ENCODE measurements around the gene RUNDC1. TPM values are rescaled to one million over a fixed set of nuclear protein-coding genes. Genes with fewer than 3 reads are reported as not detected.
"Not testable (repeated sequence)": the region's sequence is repeated elsewhere in the genome, so short reads cannot be mapped to it uniquely, and the experiment has no call there.

Gene RUNDC1
- polyA plus RNA-seq, 1 donor (not counting 4 experiments of a cell fraction or from before 2014, with no cell fraction given): 11.1 TPM

DNA sequence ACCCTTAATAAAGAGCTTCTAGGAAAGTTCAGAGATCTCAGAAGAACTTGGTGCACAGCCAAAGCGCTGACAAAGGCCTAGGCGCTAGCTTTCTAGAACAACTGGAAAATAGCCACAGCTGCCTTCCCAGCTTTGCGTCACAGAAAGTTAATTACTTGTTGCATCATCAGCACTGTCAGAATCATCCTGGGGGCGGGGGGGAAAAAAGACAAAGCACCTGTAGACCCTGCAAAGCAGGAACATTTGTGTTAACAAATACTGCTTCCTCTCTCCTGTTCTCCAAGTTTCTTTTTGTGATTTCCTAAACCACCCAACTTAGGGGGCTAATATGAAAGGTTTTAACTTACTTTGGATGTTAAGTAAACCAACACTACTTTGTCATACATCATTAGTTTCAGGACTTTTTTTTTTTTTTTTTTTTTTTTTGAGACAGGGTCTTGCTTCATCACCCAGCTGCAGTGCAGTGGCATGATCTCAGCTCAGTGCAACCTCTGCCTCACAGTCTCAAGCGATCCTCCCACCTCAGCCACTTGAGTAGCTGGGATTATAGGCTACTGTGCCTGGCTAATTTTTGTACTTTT lies 11.3 kb upstream of the RUNDC1 start:
- FAIRE-seq (no peak), DNase-seq (ENCODE audit: low read depth, low spot score) (no peak)
- peaks cover 3% of the 10 kb centered on the region for H3K79me2 ChIP-seq (ENCODE audit: control insufficient read depth, insufficient read depth, low read length)
- no peaks in the 10 kb centered on the region for H3K36me3 ChIP-seq (ENCODE audit: control insufficient read depth in 2 of 2, extremely low read depth in 1 of 2, insufficient read depth in 2 of 2, low read length in 2 of 2)
- H3K4me2 ChIP-seq (ENCODE audit: control insufficient read depth, extremely low read depth, insufficient read depth, low read depth, low read length): no peak overlapping the region
- H3K4me3 ChIP-seq (ENCODE audit: control insufficient read depth in 2 of 3, extremely low read depth in 1 of 3, insufficient read depth in 2 of 3, low read depth in 1 of 3, low read length in 3 of 3): no peak overlapping the region
- TF ChIP-seq, protein P1, sequence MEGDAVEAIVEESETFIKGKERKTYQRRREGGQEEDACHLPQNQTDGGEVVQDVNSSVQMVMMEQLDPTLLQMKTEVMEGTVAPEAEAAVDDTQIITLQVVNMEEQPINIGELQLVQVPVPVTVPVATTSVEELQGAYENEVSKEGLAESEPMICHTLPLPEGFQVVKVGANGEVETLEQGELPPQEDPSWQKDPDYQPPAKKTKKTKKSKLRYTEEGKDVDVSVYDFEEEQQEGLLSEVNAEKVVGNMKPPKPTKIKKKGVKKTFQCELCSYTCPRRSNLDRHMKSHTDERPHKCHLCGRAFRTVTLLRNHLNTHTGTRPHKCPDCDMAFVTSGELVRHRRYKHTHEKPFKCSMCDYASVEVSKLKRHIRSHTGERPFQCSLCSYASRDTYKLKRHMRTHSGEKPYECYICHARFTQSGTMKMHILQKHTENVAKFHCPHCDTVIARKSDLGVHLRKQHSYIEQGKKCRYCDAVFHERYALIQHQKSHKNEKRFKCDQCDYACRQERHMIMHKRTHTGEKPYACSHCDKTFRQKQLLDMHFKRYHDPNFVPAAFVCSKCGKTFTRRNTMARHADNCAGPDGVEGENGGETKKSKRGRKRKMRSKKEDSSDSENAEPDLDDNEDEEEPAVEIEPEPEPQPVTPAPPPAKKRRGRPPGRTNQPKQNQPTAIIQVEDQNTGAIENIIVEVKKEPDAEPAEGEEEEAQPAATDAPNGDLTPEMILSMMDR (optimal IDR thresholded peaks at IDR 0.05 in 1 of 3, IDR thresholded peaks at IDR 0.05 in 1 of 3, conservative IDR thresholded peaks at IDR 0.05 in 1 of 3; ENCODE audit: extremely low read depth in 1 of 3, insufficient read depth in 2 of 3, low read length in 3 of 3): no peak
- no peak for TF ChIP-seq EZH2 (IDR thresholded peaks at IDR 0.05; ENCODE audit: low read length)
- H4K20me1 ChIP-seq (ENCODE audit: control insufficient read depth, extremely low read depth, insufficient read depth, low read length): no peaks in the 10 kb centered on the region
- H3K27ac ChIP-seq (ENCODE audit: control insufficient read depth, insufficient read depth, low read length): no peak overlapping the region
- H3K9ac ChIP-seq (ENCODE audit: control insufficient read depth, extremely low read depth, insufficient read depth, low read length): no peak overlapping the region
- H3K9me3 ChIP-seq (ENCODE audit: control insufficient read depth, low read depth, low read length): no peaks in the 10 kb centered on the region
- H2AFZ ChIP-seq (ENCODE audit: control insufficient read depth, low read length): no peak overlapping the region
- no peaks in the 10 kb centered on the region for H3K9me1 ChIP-seq (ENCODE audit: control insufficient read depth, extremely low read depth, insufficient read depth, low read length)
- dilution Hi-C loops (cut with MboI; ENCODE audit: extremely low pct_ligation_motif_present, low sequenced_read_pairs): no loop called here
- H3K27me3 ChIP-seq (ENCODE audit: control insufficient read depth, extremely low read depth, insufficient read depth, low read length): no peaks in the 10 kb centered on the region
- H3K4me1 ChIP-seq (ENCODE audit: control insufficient read depth, extremely low read depth, insufficient read depth, low read length): no peaks in the 10 kb centered on the region

DNA sequence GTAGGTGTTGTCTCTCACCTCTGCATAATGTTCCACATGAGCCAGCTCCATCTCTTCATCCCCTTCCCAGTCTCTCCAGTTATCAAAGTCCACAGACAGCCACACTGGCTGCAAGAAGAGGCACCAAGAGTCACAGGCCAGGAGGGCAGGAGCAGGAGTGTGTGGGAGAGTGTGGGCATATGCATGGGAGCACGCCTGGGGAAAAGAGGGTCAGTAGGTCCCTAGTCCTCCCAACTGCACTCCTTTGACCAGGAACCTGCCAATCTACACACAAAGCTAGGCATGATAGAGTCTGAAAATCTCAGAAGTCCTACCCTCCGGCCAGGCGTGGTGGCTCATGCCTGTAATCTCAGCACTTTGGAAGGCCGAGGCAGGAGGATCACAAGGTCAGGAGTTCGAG lies 8.8 kb upstream of the RUNDC1 start:
- Histone ChIP-seq H3K4me2 (ENCODE audit: control insufficient read depth, extremely low read depth, insufficient read depth, low read depth, low read length) (no peak overlapping the region), H4K20me1 (ENCODE audit: control insufficient read depth, extremely low read depth, insufficient read depth, low read length) (no peaks in the 10 kb centered on the region), H3K36me3 (ENCODE audit: control insufficient read depth in 2 of 2, extremely low read depth in 1 of 2, insufficient read depth in 2 of 2, low read length in 2 of 2) (no peaks in the 10 kb centered on the region), H2AFZ (ENCODE audit: control insufficient read depth, low read length) (no peak overlapping the region), H3K9me3 (ENCODE audit: control insufficient read depth, low read depth, low read length) (no peaks in the 10 kb centered on the region), H3K27ac (ENCODE audit: control insufficient read depth, insufficient read depth, low read length) (no peak overlapping the region), H3K9ac (ENCODE audit: control insufficient read depth, extremely low read depth, insufficient read depth, low read length) (no peak overlapping the region), H3K4me3 (ENCODE audit: control insufficient read depth in 2 of 3, extremely low read depth in 1 of 3, insufficient read depth in 2 of 3, low read depth in 1 of 3, low read length in 3 of 3) (no peak overlapping the region), H3K9me1 (ENCODE audit: control insufficient read depth, extremely low read depth, insufficient read depth, low read length) (no peaks in the 10 kb centered on the region), H3K79me2 (ENCODE audit: control insufficient read depth, insufficient read depth, low read length) (no peaks in the 10 kb centered on the region), H3K27me3 (ENCODE audit: control insufficient read depth, extremely low read depth, insufficient read depth, low read length) (no peaks in the 10 kb centered on the region), H3K4me1 (ENCODE audit: control insufficient read depth, extremely low read depth, insufficient read depth, low read length) (no peaks in the 10 kb centered on the region)
- dilution Hi-C loops (cut with MboI; ENCODE audit: extremely low pct_ligation_motif_present, low sequenced_read_pairs): no loop called here
- TF ChIP-seq EZH2 (IDR thresholded peaks at IDR 0.05; ENCODE audit: low read length): no peak
- TF ChIP-seq, protein P1 (optimal IDR thresholded peaks at IDR 0.05 in 1 of 3, IDR thresholded peaks at IDR 0.05 in 1 of 3, conservative IDR thresholded peaks at IDR 0.05 in 1 of 3; ENCODE audit: extremely low read depth in 1 of 3, insufficient read depth in 2 of 3, low read length in 3 of 3): no peak
- FAIRE-seq (no peak), DNase-seq (ENCODE audit: low read depth, low spot score) (no peak)

GRCh38 chr17:42973323-42973722 lies 7.0 kb upstream of the RUNDC1 start:
- FAIRE-seq; H3K4me2 ChIP-seq (ENCODE audit: control insufficient read depth, extremely low read depth, insufficient read depth, low read depth, low read length); dilution Hi-C loops (cut with MboI; ENCODE audit: extremely low pct_ligation_motif_present, low sequenced_read_pairs); H3K4me1 ChIP-seq (ENCODE audit: control insufficient read depth, extremely low read depth, insufficient read depth, low read length); H3K27ac ChIP-seq (ENCODE audit: control insufficient read depth, insufficient read depth, low read length); H3K36me3 ChIP-seq (ENCODE audit: control insufficient read depth in 2 of 2, extremely low read depth in 1 of 2, insufficient read depth in 2 of 2, low read length in 2 of 2); H3K9me1 ChIP-seq (ENCODE audit: control insufficient read depth, extremely low read depth, insufficient read depth, low read length); H4K20me1 ChIP-seq (ENCODE audit: control insufficient read depth, extremely low read depth, insufficient read depth, low read length); H3K79me2 ChIP-seq (ENCODE audit: control insufficient read depth, insufficient read depth, low read length); H3K9ac ChIP-seq (ENCODE audit: control insufficient read depth, extremely low read depth, insufficient read depth, low read length); DNase-seq (ENCODE audit: low read depth, low spot score); H3K27me3 ChIP-seq (ENCODE audit: control insufficient read depth, extremely low read depth, insufficient read depth, low read length); H3K4me3 ChIP-seq (ENCODE audit: control insufficient read depth in 2 of 3, extremely low read depth in 1 of 3, insufficient read depth in 2 of 3, low read depth in 1 of 3, low read length in 3 of 3); H2AFZ ChIP-seq (ENCODE audit: control insufficient read depth, low read length); H3K9me3 ChIP-seq (ENCODE audit: control insufficient read depth, low read depth, low read length): not testable (repeated sequence)

Measured in keratinocyte (primary cell).